HepG2 (cell line): Measurements from ENCODE around the gene ZBTB48. TPM values are rescaled to one million over a fixed set of nuclear protein-coding genes. Genes with fewer than 3 reads are reported as not detected.
A peak's percentile ranks its signal among the peaks of the same experiment; 100 is the strongest.

Experiments used
- CSRNP1 ChIP-seq: sonication (generic); formaldehyde crosslinking; IDR thresholded peaks from 2 replicates; pipeline ENCODE4 v1.8.1; 2023; ENCODE audit warnings: mild to moderate bottlenecking, missing genetic modification reagents
- DMTF1 ChIP-seq: sonication (generic); formaldehyde crosslinking; IDR thresholded peaks from 2 replicates; pipeline ENCODE4 v1.4.0; 2020; ENCODE audit warnings: mild to moderate bottlenecking, missing genetic modification reagents
- DR1 ChIP-seq: sonication (generic); formaldehyde crosslinking; IDR thresholded peaks from 2 replicates; pipeline ENCODE4 v1.8.0; 2021; ENCODE audit warnings: mild to moderate bottlenecking, missing genetic modification reagents, inconsistent platforms
- ETS1 ChIP-seq: sonication (generic); formaldehyde crosslinking; IDR thresholded peaks from 2 replicates; pipeline ENCODE4 v1.4.0; 2020; ENCODE audit warnings: missing genetic modification reagents
- IRF1 ChIP-seq: sonication (generic); formaldehyde crosslinking; IDR thresholded peaks from 2 replicates; pipeline ENCODE4 v1.4.0; 2020; ENCODE audit warnings: low read depth, mild to moderate bottlenecking, missing genetic modification reagents
- TEAD3 ChIP-seq: optimal IDR thresholded peaks from 2 replicates; pipeline ENCODE3; 2016; ENCODE audit warnings: borderline replicate concordance
- ZBTB10 ChIP-seq: sonication (generic); formaldehyde crosslinking; IDR thresholded peaks from 2 replicates; pipeline ENCODE4 v1.4.0; 2020; ENCODE audit warnings: missing genetic modification reagents, borderline replicate concordance
- ZNF318 ChIP-seq: sonication (generic); formaldehyde crosslinking; IDR thresholded peaks from 2 replicates; pipeline ENCODE4 v1.4.0; 2020; ENCODE audit warnings: mild to moderate bottlenecking, missing genetic modification reagents
- ZNF589 ChIP-seq: sonication (generic); formaldehyde crosslinking; conservative IDR thresholded peaks from 2 replicates; pipeline ENCODE4 v1.8.0; 2022; ENCODE audit warnings: mild to moderate bottlenecking, moderate library complexity, missing genetic modification reagents
- polyA plus RNA-seq, 8 experiments: library from polyadenylated mRNA; depleted of rRNA in 3 of 8; stranded (reverse) in 7 of 8; unstranded in 1 of 8; fragments of >200 nt; fragmentation: Illumina TruSeq in 4 of 8; extraction: Trizol in 4 of 8; gene quantifications; 2 replicates each; pipeline versions ENCODE4 v1.2.1 to v1.2.3, GENCODE V29; 2011 to 2016; ENCODE audit warnings: low read depth in 4 of 8, missing spikeins in 1 of 8, mixed read lengths in 1 of 8; ENCODE audit not compliant: insufficient read depth in 1 of 8
- total RNA-seq, 5 experiments: library from RNA; depleted of rRNA; stranded (reverse); fragments of >200 nt; fragmentation: Illumina TruSeq; extraction: Trizol; gene quantifications; 2 replicates each; pipeline ENCODE4 v1.2.3, GENCODE V29; 2016; ENCODE audit warnings: low read depth in 1 of 5

Gene ZBTB48
- total and polyA plus RNA-seq, 2 of the 13 experiments (the other 11 are each of a cell fraction or from before 2014, with no cell fraction given) = 13.0 to 17.1 TPM

- TF ChIP-seq IRF1 (CRISPR knock-in tag) (no peak), ZNF318 (no peak), ZNF589 (CRISPR knock-in tag) (no peak), ZBTB10 (CRISPR knock-in tag) (no peak; the same call in 1 of the 2 replicates), TEAD3 (CRISPR knock-in tag) (peak; percentile 96), DR1 (CRISPR knock-in tag) (peak; percentile 24; the same call in 1 of the 2 replicates), CSRNP1 (0 out of 2 replicates have a peak, but pooled peaks have one; percentile 25), DMTF1 (no peak), ETS1 (CRISPR knock-in tag) (no peak)
Observed at GRCh38 chr1:6603915-6604558, 24.2 kb downstream of the ZBTB48 start (continued).
